ENCODE results near the gene INSYN2B. TPM values are rescaled to one million over a fixed set of nuclear protein-coding genes. Genes with fewer than 3 reads are reported as not detected.

INSYN2B gene
- total and polyA plus RNA-seq, 7 donors = under 0.01 to 0.27 (median 0.10) TPM; not detected in 3

DNA sequence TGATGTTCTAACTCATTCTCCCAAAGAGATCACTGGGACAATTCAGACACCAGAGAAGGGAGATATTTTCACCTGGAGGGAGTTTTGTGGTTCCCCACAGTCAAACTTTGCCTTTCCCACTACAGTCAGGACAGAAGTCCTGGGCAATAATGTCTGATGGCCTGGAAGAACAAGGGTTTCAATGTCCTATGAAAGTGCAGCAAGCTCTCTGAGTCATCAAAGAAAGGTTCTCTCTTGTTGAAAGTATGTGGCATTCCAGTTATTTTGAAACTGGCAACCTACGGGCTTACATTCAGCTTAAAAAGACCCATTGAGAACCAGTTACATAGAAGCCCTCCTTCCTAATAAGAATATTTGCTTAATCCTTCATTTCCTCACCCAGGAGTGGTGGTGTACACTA is 103.9 kb downstream of the INSYN2B start:
- Histone ChIP-seq H3K27me3 (no peaks in the 10 kb centered on the region), H3K36me3 (no peaks in the 10 kb centered on the region), H3K9me3 (no peaks in the 10 kb centered on the region), H3K27ac (no peak overlapping the region), H3K4me3 (no peak overlapping the region), H3K4me1 (no peaks in the 10 kb centered on the region)
- 67 to 85% methylated on average over 1 of the region's 1 CpG for WGBS, 2 donors
- intact Hi-C loops (cut with DNase I) = no loop called here
- DNase-seq = no peak
- TF ChIP-seq EP300 (IDR thresholded peaks at IDR 0.05) (no peak), POLR2A (IDR thresholded peaks at IDR 0.05) (no peak), POLR2AphosphoS5 (IDR thresholded peaks at IDR 0.05) (no peak)
- TF ChIP-seq, protein P1, sequence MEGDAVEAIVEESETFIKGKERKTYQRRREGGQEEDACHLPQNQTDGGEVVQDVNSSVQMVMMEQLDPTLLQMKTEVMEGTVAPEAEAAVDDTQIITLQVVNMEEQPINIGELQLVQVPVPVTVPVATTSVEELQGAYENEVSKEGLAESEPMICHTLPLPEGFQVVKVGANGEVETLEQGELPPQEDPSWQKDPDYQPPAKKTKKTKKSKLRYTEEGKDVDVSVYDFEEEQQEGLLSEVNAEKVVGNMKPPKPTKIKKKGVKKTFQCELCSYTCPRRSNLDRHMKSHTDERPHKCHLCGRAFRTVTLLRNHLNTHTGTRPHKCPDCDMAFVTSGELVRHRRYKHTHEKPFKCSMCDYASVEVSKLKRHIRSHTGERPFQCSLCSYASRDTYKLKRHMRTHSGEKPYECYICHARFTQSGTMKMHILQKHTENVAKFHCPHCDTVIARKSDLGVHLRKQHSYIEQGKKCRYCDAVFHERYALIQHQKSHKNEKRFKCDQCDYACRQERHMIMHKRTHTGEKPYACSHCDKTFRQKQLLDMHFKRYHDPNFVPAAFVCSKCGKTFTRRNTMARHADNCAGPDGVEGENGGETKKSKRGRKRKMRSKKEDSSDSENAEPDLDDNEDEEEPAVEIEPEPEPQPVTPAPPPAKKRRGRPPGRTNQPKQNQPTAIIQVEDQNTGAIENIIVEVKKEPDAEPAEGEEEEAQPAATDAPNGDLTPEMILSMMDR (IDR thresholded peaks at IDR 0.05) = no peak

DNA sequence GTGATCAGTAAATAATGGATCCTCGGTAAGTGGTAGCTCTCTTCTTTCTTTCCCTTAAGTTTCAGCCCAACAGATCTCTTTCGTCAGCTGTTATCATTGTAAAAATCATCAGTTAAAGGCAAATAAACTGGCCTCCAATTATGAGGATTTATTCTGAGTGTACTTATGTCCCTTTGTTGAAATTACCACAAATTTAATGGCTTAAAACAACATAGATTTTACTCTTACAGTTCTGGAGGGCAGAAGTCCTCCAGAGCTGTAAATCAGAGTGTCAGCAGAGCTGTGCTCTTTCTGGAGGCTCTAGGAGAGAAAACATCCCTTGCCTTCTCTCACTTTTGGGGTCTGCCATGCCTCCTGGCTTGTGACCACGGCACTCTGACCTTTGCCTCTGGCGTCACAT is 104.6 kb downstream of the INSYN2B start:
- no peaks in the 10 kb centered on the region for H3K4me1 ChIP-seq
- H3K9me3 ChIP-seq = no peaks in the 10 kb centered on the region
- intact Hi-C loops (cut with DNase I) = no loop called here
- 54 to 74% methylated on average over 4 of the region's 4 CpGs for WGBS, 2 donors
- TF ChIP-seq, protein P1 (IDR thresholded peaks at IDR 0.05) = no peak
- no peak for TF ChIP-seq POLR2AphosphoS5 (IDR thresholded peaks at IDR 0.05)
- TF ChIP-seq EP300 (IDR thresholded peaks at IDR 0.05) = no peak
- TF ChIP-seq POLR2A (IDR thresholded peaks at IDR 0.05) = no peak
- H3K27ac ChIP-seq = peak overlapping the region in 1 of 4 donors; percentile 8
- no peaks in the 10 kb centered on the region for H3K36me3 ChIP-seq
- H3K4me3 ChIP-seq = no peak overlapping the region
- no peaks in the 10 kb centered on the region for H3K27me3 ChIP-seq
- no peak for DNase-seq

DNA sequence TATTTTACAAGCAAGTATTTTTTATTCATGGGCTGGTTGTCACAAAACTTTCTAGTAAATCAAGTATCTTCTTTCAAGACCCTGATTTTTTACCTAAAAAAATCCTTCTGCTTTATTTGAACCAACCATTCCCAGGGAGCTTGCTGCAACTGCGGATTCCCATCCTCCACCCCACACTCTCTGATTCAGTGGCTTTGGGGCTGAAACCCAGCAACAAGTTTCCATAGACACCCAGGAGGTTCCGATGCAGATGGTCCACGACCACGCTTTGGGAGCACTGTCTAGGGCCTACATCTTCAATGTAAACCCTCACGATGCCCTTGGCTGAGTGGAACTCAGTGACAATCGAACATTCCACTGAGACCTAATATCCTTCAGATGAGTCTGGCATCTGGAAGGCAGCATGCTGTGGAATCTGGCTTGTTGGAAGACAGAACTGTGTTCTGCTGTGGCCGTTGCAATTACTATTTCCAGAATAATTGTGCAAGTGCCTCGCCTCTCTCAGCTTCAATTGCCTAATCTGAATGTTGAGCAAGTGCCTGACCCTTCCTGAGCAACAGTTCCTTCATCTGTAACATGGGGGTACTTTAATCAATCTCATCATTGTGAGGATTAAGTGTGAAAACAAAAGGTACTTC is 105.1 kb downstream of the INSYN2B start:
- intact Hi-C loops (cut with DNase I) = no loop called here
- no peaks in the 10 kb centered on the region for H3K36me3 ChIP-seq
- TF ChIP-seq POLR2AphosphoS5 (IDR thresholded peaks at IDR 0.05) (peak in 2 of 4 donors; percentile 26 to 37), EP300 (IDR thresholded peaks at IDR 0.05) (no peak)
- H3K4me1 ChIP-seq = no peaks in the 10 kb centered on the region
- no peaks in the 10 kb centered on the region for H3K27me3 ChIP-seq
- 69 to 82% methylated on average over 8 of the region's 8 CpGs for WGBS, 2 donors
- no peak for DNase-seq
- H3K9me3 ChIP-seq = no peaks in the 10 kb centered on the region
- no peak overlapping the region for H3K4me3 ChIP-seq
- peak overlapping the region in 2 of 4 donors; percentile 6 to 43 for H3K27ac ChIP-seq

DNA sequence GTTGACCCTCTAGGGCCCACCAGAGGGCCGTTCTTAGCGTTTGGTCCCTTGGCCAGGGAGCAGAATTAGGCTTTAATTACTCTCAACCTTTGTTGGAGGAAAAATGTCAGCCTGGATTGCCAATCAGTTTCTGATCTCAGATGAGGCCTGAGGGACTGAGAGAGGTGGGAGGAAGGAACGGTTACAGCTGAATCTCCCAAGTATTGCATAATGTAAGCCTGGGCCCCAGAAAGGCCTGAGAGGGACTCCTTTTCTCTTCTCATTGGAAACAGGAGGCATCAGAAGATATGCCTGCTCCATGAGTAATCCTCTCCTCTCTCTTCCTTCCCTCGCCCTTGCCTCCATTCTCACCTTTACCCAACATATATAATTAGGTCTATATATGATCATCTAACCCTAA is 105.7 kb downstream of the INSYN2B start:
- WGBS, 2 donors = 73 to 78% methylated on average over 4 of the region's 4 CpGs
- Histone ChIP-seq H3K27me3 (no peaks in the 10 kb centered on the region), H3K4me1 (no peaks in the 10 kb centered on the region), H3K4me3 (no peak overlapping the region), H3K9me3 (no peaks in the 10 kb centered on the region), H3K27ac (peak overlapping the region in 2 of 4 donors; percentile 6 to 43), H3K36me3 (no peaks in the 10 kb centered on the region)
- TF ChIP-seq, protein P1 (IDR thresholded peaks at IDR 0.05) = no peak
- TF ChIP-seq POLR2AphosphoS5 (IDR thresholded peaks at IDR 0.05) (no peak), POLR2A (IDR thresholded peaks at IDR 0.05) (no peak), EP300 (IDR thresholded peaks at IDR 0.05) (no peak)
- intact Hi-C loops (cut with DNase I) = no loop called here
- no peak for DNase-seq

DNA sequence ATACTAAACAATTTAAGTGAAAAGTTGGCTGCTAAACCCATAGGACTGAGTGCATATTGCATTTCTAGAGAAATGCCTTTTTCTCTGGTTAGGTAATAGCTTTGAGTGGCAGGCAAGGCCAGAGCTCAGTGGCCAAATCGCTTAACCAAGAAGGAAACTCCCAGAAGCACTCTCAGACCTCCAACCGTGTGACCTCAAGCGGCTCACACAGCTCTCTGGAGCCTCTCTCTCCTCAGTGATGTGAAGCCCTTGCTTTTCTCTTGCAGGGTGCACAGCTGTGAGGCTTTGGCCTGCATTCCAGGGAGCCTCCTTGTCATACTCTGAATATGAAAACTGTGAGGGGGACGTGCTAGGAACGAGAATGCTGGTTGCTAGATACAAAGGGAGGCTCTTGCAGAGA is 106.7 kb downstream of the INSYN2B start:
- H3K36me3 ChIP-seq = no peaks in the 10 kb centered on the region
- peak; percentile 77 for DNase-seq
- no peaks in the 10 kb centered on the region for H3K27me3 ChIP-seq
- H3K27ac ChIP-seq = no peak overlapping the region
- WGBS, 2 donors = 64 to 73% methylated on average over 5 of the region's 5 CpGs
- no peaks in the 10 kb centered on the region for H3K9me3 ChIP-seq
- H3K4me1 ChIP-seq = no peaks in the 10 kb centered on the region
- TF ChIP-seq, protein P1 (IDR thresholded peaks at IDR 0.05) = no peak
- TF ChIP-seq POLR2A (IDR thresholded peaks at IDR 0.05) = no peak
- TF ChIP-seq POLR2AphosphoS5 (IDR thresholded peaks at IDR 0.05) = peak in 1 of 4 donors; percentile 11
- TF ChIP-seq EP300 (IDR thresholded peaks at IDR 0.05) = no peak
- intact Hi-C loops (cut with DNase I) = no loop called here
- no peak overlapping the region for H3K4me3 ChIP-seq
